GM12878 (cell line): Measurements from ENCODE around the gene IL1RL2. TPM values are rescaled to one million over a fixed set of nuclear protein-coding genes. Genes with fewer than 3 reads are reported as not detected.

Source experiments
- CBX5 ChIP-seq: sonication (generic); IDR thresholded peaks from 2 replicates; pipeline ENCODE4 v1.6.1; 2016; ENCODE audit warnings: low read depth, moderate library complexity, mild to moderate bottlenecking, inconsistent platforms
- CUX1 ChIP-seq: IDR thresholded peaks from 2 replicates; pipeline ENCODE4 v1.6.1; 2012; ENCODE audit warnings: improper control_type of control experiment, low read depth, low read length; ENCODE audit not compliant: insufficient replicate concordance
- HDAC6 ChIP-seq: fragments of 200-600 bp; sonication (generic); IDR thresholded peaks from one replicate; pipeline ENCODE4 v1.8.0; 2017; ENCODE audit warnings: antibody characterized with exemption; ENCODE audit not compliant: unreplicated experiment
- NBN ChIP-seq: fragments of 450-650 bp; IDR thresholded peaks from 2 replicates; pipeline ENCODE4 v1.6.1; 2016
- NR2F1 ChIP-seq: fragments of 450-650 bp; conservative IDR thresholded peaks from 2 replicates; pipeline ENCODE4 v1.6.1; 2017; ENCODE audit warnings: mild to moderate bottlenecking
- POLR2A ChIP-seq: IDR thresholded peaks from 2 replicates; pipeline ENCODE4 v1.6.1; 2011; ENCODE audit warnings: low read depth, mild to moderate bottlenecking, low read length
- RELB ChIP-seq: fragments of 450-650 bp; IDR thresholded peaks from 2 replicates; pipeline ENCODE4 v1.6.1; 2017; ENCODE audit warnings: low read depth, mild to moderate bottlenecking, moderate library complexity
- SPI1 ChIP-seq: IDR thresholded peaks from 2 replicates; pipeline ENCODE4 v1.6.1; 2011; ENCODE audit warnings: low read depth, mild to moderate bottlenecking, low read length, moderate library complexity, borderline replicate concordance; ENCODE audit not compliant: insufficient read depth
- WRNIP1 ChIP-seq: IDR thresholded peaks from 2 replicates; pipeline ENCODE4 v1.6.1; 2011; ENCODE audit warnings: low read depth, low read length, improper control_type of control experiment, borderline replicate concordance
- ZBTB33 ChIP-seq: fragments of 450-650 bp; IDR thresholded peaks from 2 replicates; pipeline ENCODE4 v1.6.1; 2017; ENCODE audit warnings: mild to moderate bottlenecking
- ZNF217 ChIP-seq: fragments of 450-650 bp; IDR thresholded peaks from 2 replicates; pipeline ENCODE4 v1.6.1; 2017; ENCODE audit warnings: antibody characterized with exemption, mild to moderate bottlenecking
- polyA plus RNA-seq, 11 experiments: library from polyadenylated mRNA; depleted of rRNA in 4 of 11; unstranded in 6 of 11; stranded (reverse) in 5 of 11; fragments of >200 nt; fragmentation: Nextera tagmentation in 4 of 11; fragmentation: Illumina TruSeq in 1 of 11; extraction: Ambion mirVana in 4 of 11; extraction: Trizol in 1 of 11; gene quantifications; 1 replicate in 1 of 11; 2 replicates in 10 of 11; pipeline versions ENCODE4 v1.2.1 to v1.2.3, GENCODE V29; 2011 to 2016; ENCODE audit warnings: inconsistent platforms in 2 of 11, missing spikeins in 2 of 11, low read depth in 1 of 11
- total RNA-seq, 4 experiments: library from RNA; depleted of rRNA in 3 of 4; stranded (reverse); fragments of >200 nt in 3 of 4; fragmentation: Illumina TruSeq in 1 of 4; extraction: Trizol in 1 of 4; gene quantifications; 2 replicates each; pipeline versions ENCODE4 v1.2.1 to v1.2.3, GENCODE V29; 2013 to 2021
- TF ChIP-seq, protein P1 (sequence below): IDR thresholded peaks from 2 replicates; pipeline ENCODE4 v1.6.1; 2011; ENCODE audit warnings: low read depth, mild to moderate bottlenecking, low read length, moderate library complexity, borderline replicate concordance; ENCODE audit errors: extremely low read depth
- TF ChIP-seq, protein P2 (sequence below): fragments of 450-650 bp; IDR thresholded peaks from 2 replicates; pipeline ENCODE4 v1.6.1; 2016; ENCODE audit warnings: mild to moderate bottlenecking
- TF ChIP-seq, protein P3 (sequence below): IDR thresholded peaks from 2 replicates; pipeline ENCODE4 v1.6.1; 2012; ENCODE audit warnings: low read length, inconsistent platforms

The IL1RL2 gene
- total and polyA plus RNA-seq, 10 of the 15 experiments (the other 5 are each of a cell fraction or from before 2014, with no cell fraction given): not detected

- TF ChIP-seq, protein P1, sequence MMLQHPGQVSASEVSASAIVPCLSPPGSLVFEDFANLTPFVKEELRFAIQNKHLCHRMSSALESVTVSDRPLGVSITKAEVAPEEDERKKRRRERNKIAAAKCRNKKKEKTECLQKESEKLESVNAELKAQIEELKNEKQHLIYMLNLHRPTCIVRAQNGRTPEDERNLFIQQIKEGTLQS: no peak
- TF ChIP-seq, protein P2, sequence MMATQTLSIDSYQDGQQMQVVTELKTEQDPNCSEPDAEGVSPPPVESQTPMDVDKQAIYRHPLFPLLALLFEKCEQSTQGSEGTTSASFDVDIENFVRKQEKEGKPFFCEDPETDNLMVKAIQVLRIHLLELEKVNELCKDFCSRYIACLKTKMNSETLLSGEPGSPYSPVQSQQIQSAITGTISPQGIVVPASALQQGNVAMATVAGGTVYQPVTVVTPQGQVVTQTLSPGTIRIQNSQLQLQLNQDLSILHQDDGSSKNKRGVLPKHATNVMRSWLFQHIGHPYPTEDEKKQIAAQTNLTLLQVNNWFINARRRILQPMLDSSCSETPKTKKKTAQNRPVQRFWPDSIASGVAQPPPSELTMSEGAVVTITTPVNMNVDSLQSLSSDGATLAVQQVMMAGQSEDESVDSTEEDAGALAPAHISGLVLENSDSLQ: peak; percentile 97
- TF ChIP-seq CUX1: peak; percentile 78
- peak; percentile 90 for TF ChIP-seq NR2F1
- TF ChIP-seq, protein P3, sequence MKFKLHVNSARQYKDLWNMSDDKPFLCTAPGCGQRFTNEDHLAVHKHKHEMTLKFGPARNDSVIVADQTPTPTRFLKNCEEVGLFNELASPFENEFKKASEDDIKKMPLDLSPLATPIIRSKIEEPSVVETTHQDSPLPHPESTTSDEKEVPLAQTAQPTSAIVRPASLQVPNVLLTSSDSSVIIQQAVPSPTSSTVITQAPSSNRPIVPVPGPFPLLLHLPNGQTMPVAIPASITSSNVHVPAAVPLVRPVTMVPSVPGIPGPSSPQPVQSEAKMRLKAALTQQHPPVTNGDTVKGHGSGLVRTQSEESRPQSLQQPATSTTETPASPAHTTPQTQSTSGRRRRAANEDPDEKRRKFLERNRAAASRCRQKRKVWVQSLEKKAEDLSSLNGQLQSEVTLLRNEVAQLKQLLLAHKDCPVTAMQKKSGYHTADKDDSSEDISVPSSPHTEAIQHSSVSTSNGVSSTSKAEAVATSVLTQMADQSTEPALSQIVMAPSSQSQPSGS: peak; percentile 52; the same call in 1 of the 2 replicates
- peak; percentile 63; the same call in 1 of the 2 replicates for TF ChIP-seq CBX5
- TF ChIP-seq ZNF217: 0 out of 2 replicates have a peak, but pooled peaks have one; percentile 13
- TF ChIP-seq HDAC6: no peak
- peak; percentile 48; the same call in 1 of the 2 replicates for TF ChIP-seq SPI1
- peak; percentile 98 for TF ChIP-seq WRNIP1
- TF ChIP-seq POLR2A: no peak
- peak; percentile 59; the same call in 1 of the 2 replicates for TF ChIP-seq RELB
- no peak for TF ChIP-seq ZBTB33
- peak; percentile 80 for TF ChIP-seq NBN
Measured at GRCh38 chr2:102240640-102241370, 54.0 kb downstream of the IL1RL2 start (continued).
